Measurements from ENCODE around the gene TRPC4AP. TPM values are rescaled to one million over a fixed set of nuclear protein-coding genes. Genes with fewer than 3 reads are reported as not detected.

TRPC4AP gene
- polyA plus RNA-seq, 2 of the 4 experiments (the other 2 are of a cell fraction), result 51.4 to 55.3 TPM

- CTCF ChIA-PET, result interaction anchor here (0.9 to 3.9 kb wide), 3 partner anchors 12 to 112 kb away, joined by 3 to 19 read pairs (median 16); partner anchors contain the start of genes GGT7, GSS and MYH7B
- ATAC-seq, result no peak
- POLR2A ChIA-PET, result interaction anchor here (0.5 kb wide), 1 partner anchor 118 kb away, joined by 3 read pairs; no protein-coding TSS in a partner anchor
- TF ChIP-seq ESRRA (IDR thresholded peaks at IDR 0.05; ENCODE audit: borderline replicate concordance, low read length) (no peak), CBX8 (IDR thresholded peaks at IDR 0.05) (no peak), EHF (CRISPR knock-in tag; IDR thresholded peaks at IDR 0.05) (no peak), MAFK (IDR thresholded peaks at IDR 0.05; ENCODE audit: partially characterized antibody) (no peak), TP53 (CRISPR knock-in tag; IDR thresholded peaks at IDR 0.05) (no peak), BHLHE40 (IDR thresholded peaks at IDR 0.05; ENCODE audit: low read depth, low read length) (no peak), HOXB13 (CRISPR knock-in tag; IDR thresholded peaks at IDR 0.05; ENCODE audit: low read depth) (no peak), RCOR1 (IDR thresholded peaks at IDR 0.05; ENCODE audit: low read depth, low read length) (no peak), REST (IDR thresholded peaks at IDR 0.05) (no peak), GATA3 (IDR thresholded peaks at IDR 0.05; ENCODE audit: borderline replicate concordance) (no peak), KDM5A (IDR thresholded peaks at IDR 0.05) (no peak), EHMT2 (IDR thresholded peaks at IDR 0.05; ENCODE audit: low read depth) (no peak), MYC (IDR thresholded peaks at IDR 0.05; ENCODE audit: borderline replicate concordance, low read length) (no peak), POLR2AphosphoS2 (conservative IDR thresholded peaks at IDR 0.05; ENCODE audit: low read length) (no peak)
- Histone ChIP-seq H3K27ac (no peak overlapping the region), H3K4me2 (no peak overlapping the region), H3K9me3 (no peaks in the 10 kb centered on the region), H3K4me1 (no peaks in the 10 kb centered on the region), H3K4me3 (no peak overlapping the region)
- FAIRE-seq, result no peak
- DNase-seq (ENCODE audit: low read depth in 1 of 2, low spot score in 1 of 2), result no peak
- WGBS (ENCODE audit: missing lambda C conversion rate), result 66% methylated on average over 7 of the region's 7 CpGs
Observed at GRCh38 chr20:34968042-34968775, 124.4 kb downstream of the TRPC4AP start.

DNA sequence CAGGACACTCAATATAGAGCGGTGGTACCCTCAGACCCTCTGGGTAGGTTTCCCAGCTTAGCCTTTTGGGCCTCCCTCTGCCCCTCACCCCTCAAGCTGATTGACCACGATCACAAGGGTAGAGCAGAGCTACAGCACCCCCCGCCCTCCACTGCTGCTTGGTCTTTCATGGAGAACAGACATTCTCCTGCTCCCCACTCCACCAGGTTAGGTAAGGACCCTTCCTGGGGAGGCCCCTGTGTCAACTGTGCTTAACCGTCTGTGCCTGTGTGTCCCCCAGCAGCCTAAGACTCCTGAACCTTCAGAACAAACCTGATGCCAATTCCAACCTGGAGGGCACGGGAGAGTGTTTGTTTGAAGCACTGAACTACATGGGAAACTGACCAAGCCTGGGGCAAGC, 125.2 kb downstream of the TRPC4AP start:
- H3K9me3 ChIP-seq, result no peaks in the 10 kb centered on the region
- ChIA-PET POLR2A (interaction anchor here (0.5 kb wide), 1 partner anchor 119 kb away, joined by 3 read pairs; no protein-coding TSS in a partner anchor), CTCF (interaction anchor here (0.9 to 3.9 kb wide), 5 partner anchors 11 to 111 kb away, joined by 3 to 19 read pairs (median 3); partner anchors contain the start of genes GGT7, GSS and MYH7B)
- H3K4me1 ChIP-seq, result no peaks in the 10 kb centered on the region
- FAIRE-seq, result no peak
- no peak for DNase-seq (ENCODE audit: low read depth in 1 of 2, low spot score in 1 of 2)
- no peak overlapping the region for H3K4me2 ChIP-seq
- H3K4me3 ChIP-seq, result no peak overlapping the region
- TF ChIP-seq MYC (IDR thresholded peaks at IDR 0.05; ENCODE audit: borderline replicate concordance, low read length), result no peak
- no peak for TF ChIP-seq HDAC2 (IDR thresholded peaks at IDR 0.05)
- no peak for TF ChIP-seq CBX8 (IDR thresholded peaks at IDR 0.05)
- no peak for TF ChIP-seq EHMT2 (IDR thresholded peaks at IDR 0.05; ENCODE audit: low read depth)
- no peak for TF ChIP-seq RARB (CRISPR knock-in tag; IDR thresholded peaks at IDR 0.05)
- no peak for TF ChIP-seq FOXS1 (CRISPR knock-in tag; IDR thresholded peaks at IDR 0.05)
- H3K27ac ChIP-seq, result no peak overlapping the region
- 68% methylated on average over 5 of the region's 5 CpGs for WGBS (ENCODE audit: missing lambda C conversion rate)
- ATAC-seq, result no peak

- 98% methylated on average over 5 of the region's 5 CpGs for WGBS (ENCODE audit: missing lambda C conversion rate)
- H3K4me3 ChIP-seq, result no peak overlapping the region
- ATAC-seq, result no peak
- TF ChIP-seq SMC3 (IDR thresholded peaks at IDR 0.05) (no peak), SREBF2 (IDR thresholded peaks at IDR 0.05) (no peak), ESRRA (IDR thresholded peaks at IDR 0.05; ENCODE audit: borderline replicate concordance, low read length) (no peak), BCL3 (IDR thresholded peaks at IDR 0.05) (no peak), ZSCAN20 (CRISPR knock-in tag; IDR thresholded peaks at IDR 0.05) (no peak), CHD4 (IDR thresholded peaks at IDR 0.05; ENCODE audit: borderline replicate concordance) (no peak)
- ChIA-PET CTCF (interaction anchor here (3.9 kb wide), 1 partner anchor 91 kb away, joined by 19 read pairs; the partner anchor contains the start of gene GGT7), POLR2A (no interaction called here)
- DNase-seq (ENCODE audit: low read depth in 1 of 2, low spot score in 1 of 2), result no peak
- no peaks in the 10 kb centered on the region for H3K9me3 ChIP-seq
- H3K27ac ChIP-seq, result no peak overlapping the region
- no peak overlapping the region for H3K4me2 ChIP-seq
- no peaks in the 10 kb centered on the region for H3K4me1 ChIP-seq
- no peak for FAIRE-seq
Observed at GRCh38 chr20:34965051-34965450, 127.6 kb downstream of the TRPC4AP start.
